ENCODE data around the gene IGSF23.

- TF ChIP-seq CTCF (IDR thresholded peaks at IDR 0.05; ENCODE audit: insufficient read depth, low read length, poor library complexity, severe bottlenecking): no peak
- TF ChIP-seq EZH2phosphoT487 (conservative IDR thresholded peaks at IDR 0.05; ENCODE audit: low read length): no peak
These were observed 12.8 kb downstream of the IGSF23 start for GRCh38 chr19:44626048-44626624.

All from SU-DHL-6 (cell line).